CD4-positive, CD25-positive, alpha-beta regulatory T cell (primary cell): ENCODE measurements around the gene FCSK. TPM values are rescaled to one million over a fixed set of nuclear protein-coding genes. Genes with fewer than 3 reads are reported as not detected.
"Not testable (repeated sequence)": the region's sequence is repeated elsewhere in the genome, so short reads cannot be mapped to it uniquely, and the experiment has no call there.

ENCODE experiments used
- ATAC-seq, 2 donors: fragments of 150-1000 bp; cut with Tn5 transposase; one replicate each; pipeline ENCODE4 v1.10.0; 2021; ENCODE audit warnings: low read depth in 2 of 2, moderate number of reproducible peaks in 2 of 2, moderate library complexity in 1 of 2
- DNase-seq, 3 donors: peaks; one replicate each; pipeline versions ENCODE4 v3.0.0 to v3.0.0-alpha.2; 2012 to 2022; ENCODE audit warnings: mixed read lengths in 1 of 3
- H3K27ac ChIP-seq: one replicate; pipeline ENCODE4 v1.7.0; 2013; ENCODE audit warnings: mild to moderate bottlenecking, low read length; ENCODE audit not compliant: insufficient read depth, poor library complexity, severe bottlenecking
- H3K27me3 ChIP-seq: one replicate; pipeline ENCODE4 v1.7.0; 2013; ENCODE audit warnings: low read length; ENCODE audit not compliant: control insufficient read depth, insufficient read depth
- H3K36me3 ChIP-seq: one replicate; pipeline ENCODE4 v1.7.0; 2013; ENCODE audit warnings: mild to moderate bottlenecking, low read length, moderate library complexity; ENCODE audit not compliant: control insufficient read depth, insufficient read depth
- H3K4me1 ChIP-seq: 2 replicates; pipeline ENCODE4 v1.7.0; 2013; ENCODE audit warnings: mild to moderate bottlenecking, low read length; ENCODE audit not compliant: insufficient read depth, control insufficient read depth, poor library complexity, severe bottlenecking
- H3K4me3 ChIP-seq: one replicate; pipeline ENCODE4 v1.7.0; 2013; ENCODE audit warnings: low read depth, mild to moderate bottlenecking, low read length, moderate library complexity
- H3K9me3 ChIP-seq, 2 experiments: 1 replicate in 1 of 2; 2 replicates in 1 of 2; pipeline ENCODE4 v1.7.0; 2013; ENCODE audit warnings: low read length in 2 of 2, mild to moderate bottlenecking in 1 of 2, moderate library complexity in 1 of 2; ENCODE audit not compliant: control insufficient read depth in 2 of 2
- H3K27ac Mint-ChIP-seq, 3 donors: one replicate each; pipeline ENCODE4 v1.8.0; 2020 to 2022; ENCODE audit warnings: mild to moderate bottlenecking in 3 of 3, mixed read lengths in 3 of 3, moderate library complexity in 2 of 3
- H3K27me3 Mint-ChIP-seq: one replicate; pipeline ENCODE4 v1.8.0; 2022; ENCODE audit warnings: mild to moderate bottlenecking, mixed read lengths
- H3K36me3 Mint-ChIP-seq: one replicate; pipeline ENCODE4 v1.8.0; 2020; ENCODE audit warnings: mixed read lengths
- H3K4me1 Mint-ChIP-seq, 4 donors: one replicate each; pipeline ENCODE4 v1.8.0; 2020 to 2022; ENCODE audit warnings: mixed read lengths in 4 of 4, mild to moderate bottlenecking in 1 of 4
- H3K4me3 Mint-ChIP-seq, 4 donors: one replicate each; pipeline ENCODE4 v1.8.0; 2020 to 2022; ENCODE audit warnings: mild to moderate bottlenecking in 4 of 4, mixed read lengths in 4 of 4, moderate library complexity in 3 of 4
- H3K9me3 Mint-ChIP-seq, 7 donors: one replicate each; pipeline ENCODE4 v1.8.0; 2020 to 2022; ENCODE audit warnings: mixed read lengths in 7 of 7, mild to moderate bottlenecking in 3 of 7, moderate library complexity in 2 of 7
- polyA plus RNA-seq, 4 donors: library from polyadenylated mRNA; unstranded; fragments of 300-500 nt; fragmentation: Illumina TruSeq; gene quantifications; one replicate each; pipeline ENCODE4 v1.2.3, GENCODE V29; 2021
- total RNA-seq: library from RNA; stranded (reverse); gene quantifications from one replicate; pipeline ENCODE4 v1.2.3, GENCODE V29; 2022

Gene FCSK
- total RNA-seq, result 28.5 TPM
- 10 to 100 TPM in 1 of 4 donors, 1 to 10 TPM in 3; 5.7 to 11.5 (median 7.7) TPM for polyA plus RNA-seq

- H3K4me3 ChIP-seq, result peak within 1 kb of the TSS; percentile 84
- H3K9me3 ChIP-seq, result no peaks in the 10 kb centered on the region
- DNase-seq (peak; percentile 61 to 86 (median 79)), ATAC-seq (peak; percentile 93)
- no peaks in the 10 kb centered on the region for H3K9me3 Mint-ChIP-seq
- H3K4me1 Mint-ChIP-seq, result peaks cover 15 to 43% (median 25%) of the 10 kb centered on the region in 4 donors
- no peaks in the 10 kb centered on the region for H3K27me3 Mint-ChIP-seq
- H3K4me3 Mint-ChIP-seq, result peak within 1 kb of the TSS; percentile 93 to 96 (median 94)
- H3K4me1 ChIP-seq, result peaks cover 17% of the 10 kb centered on the region
- no peaks in the 10 kb centered on the region for H3K36me3 Mint-ChIP-seq
- no peaks in the 10 kb centered on the region for H3K36me3 ChIP-seq
- H3K27ac ChIP-seq, result peak within 1 kb of the TSS; percentile 87
- no peaks in the 10 kb centered on the region for H3K27me3 ChIP-seq
- peak within 1 kb of the TSS; percentile 90 to 95 (median 92) for H3K27ac Mint-ChIP-seq
Observed at GRCh38 chr16:70454222-70455034, at the start of gene FCSK. Gene FCSK, plus strand, starts transcription at chr16:70454595. Its CDS starts 8,596 bp downstream, at chr16:70463191.

DNA sequence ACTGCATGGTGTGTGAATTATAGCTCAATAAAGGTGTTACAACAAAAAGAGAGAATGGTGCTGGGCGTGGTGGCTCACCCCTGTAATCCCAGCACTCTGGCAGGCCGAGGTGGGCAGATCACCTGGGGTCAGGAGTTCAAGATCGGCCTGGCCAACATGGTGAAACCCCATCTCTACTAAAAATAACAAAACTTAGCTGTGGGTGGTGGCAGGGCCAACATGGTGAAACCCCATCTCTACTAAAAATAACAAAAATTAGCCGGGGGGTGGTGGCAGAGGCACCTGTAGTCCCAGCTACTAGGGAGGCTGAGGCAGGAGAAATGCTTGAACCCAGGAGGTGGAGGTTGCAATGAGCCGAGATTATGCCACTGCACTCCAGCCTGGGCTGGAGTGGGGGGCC, 48.3 kb upstream of the FCSK start:
- H3K9me3 Mint-ChIP-seq, H3K36me3 Mint-ChIP-seq, H3K4me3 ChIP-seq, ATAC-seq, DNase-seq, H3K9me3 ChIP-seq, H3K27ac ChIP-seq, H3K36me3 ChIP-seq, H3K27me3 Mint-ChIP-seq, H3K27me3 ChIP-seq: not testable (repeated sequence)
- Mint-ChIP-seq H3K4me1 (peaks cover 20 to 75% (median 51%) of the 10 kb centered on the region in 4 donors), H3K27ac (peak overlapping the region in 2 of 3 donors; percentile 82 to 92), H3K4me3 (peak overlapping the region in 3 of 4 donors; percentile 3 to 74 (median 28))
- H3K4me1 ChIP-seq, result peaks cover 44% of the 10 kb centered on the region

GRCh38 chr16:70407811-70408274, 46.6 kb upstream of the FCSK start:
- Histone ChIP-seq H3K4me3 (no peak overlapping the region), H3K27ac (no peak overlapping the region), H3K36me3 (peaks cover 7% of the 10 kb centered on the region), H3K9me3 (no peaks in the 10 kb centered on the region), H3K27me3 (no peaks in the 10 kb centered on the region), H3K4me1 (peaks cover 44% of the 10 kb centered on the region)
- DNase-seq (no peak), ATAC-seq (no peak)
- Mint-ChIP-seq H3K9me3 (no peaks in the 10 kb centered on the region), H3K4me1 (peaks cover 20 to 66% (median 43%) of the 10 kb centered on the region in 4 donors), H3K27me3 (no peaks in the 10 kb centered on the region), H3K27ac (peak overlapping the region; percentile 82 to 92 (median 88)), H3K36me3 (peaks cover 13% of the 10 kb centered on the region), H3K4me3 (peak overlapping the region in 3 of 4 donors; percentile 19 to 51 (median 44))

GRCh38 chr16:70410734-70411133, 43.7 kb upstream of the FCSK start:
- peaks cover 5 to 46% (median 27%) of the 10 kb centered on the region in 4 donors for H3K4me1 Mint-ChIP-seq
- peak overlapping the region in 1 of 3 donors; percentile 92 for H3K27ac Mint-ChIP-seq
- H3K9me3 ChIP-seq, result no peaks in the 10 kb centered on the region
- H3K4me1 ChIP-seq, result peaks cover 17% of the 10 kb centered on the region
- H3K36me3 Mint-ChIP-seq, result peaks cover 13% of the 10 kb centered on the region
- peaks cover 7% of the 10 kb centered on the region for H3K36me3 ChIP-seq
- DNase-seq, result no peak
- no peaks in the 10 kb centered on the region for H3K27me3 Mint-ChIP-seq
- H3K27me3 ChIP-seq, result no peaks in the 10 kb centered on the region
- no peak overlapping the region for H3K4me3 Mint-ChIP-seq
- no peaks in the 10 kb centered on the region for H3K9me3 Mint-ChIP-seq
- H3K4me3 ChIP-seq, result no peak overlapping the region
- H3K27ac ChIP-seq, result no peak overlapping the region
- no peak for ATAC-seq

GRCh38 chr16:70412385-70412784, 42.0 kb upstream of the FCSK start:
- peak overlapping the region in 1 of 4 donors; percentile 43 for H3K4me3 Mint-ChIP-seq

GRCh38 chr16:70413572-70413971, 40.8 kb upstream of the FCSK start:
- H3K27ac Mint-ChIP-seq, H3K9me3 Mint-ChIP-seq, H3K27me3 Mint-ChIP-seq, H3K4me3 Mint-ChIP-seq, H3K4me3 ChIP-seq, H3K9me3 ChIP-seq, ATAC-seq, H3K27ac ChIP-seq, H3K27me3 ChIP-seq, H3K36me3 ChIP-seq, DNase-seq: not testable (repeated sequence)
- Mint-ChIP-seq H3K4me1 (peaks cover 9 to 45% (median 19%) of the 10 kb centered on the region in 4 donors), H3K36me3 (peaks cover 12% of the 10 kb centered on the region)
- H3K4me1 ChIP-seq, result peaks cover 17% of the 10 kb centered on the region

More at GRCh38 chr16:70412385-70412784, 42.0 kb upstream of the FCSK start:
- Histone ChIP-seq H3K9me3 (no peaks in the 10 kb centered on the region), H3K36me3 (peaks cover 7% of the 10 kb centered on the region), H3K27ac (no peak overlapping the region), H3K27me3 (no peaks in the 10 kb centered on the region), H3K4me1 (peaks cover 16% of the 10 kb centered on the region), H3K4me3 (no peak overlapping the region)
- DNase-seq (no peak), ATAC-seq (no peak)
- Mint-ChIP-seq H3K36me3 (peaks cover 12% of the 10 kb centered on the region), H3K27me3 (no peaks in the 10 kb centered on the region), H3K4me1 (peaks cover 5 to 45% (median 19%) of the 10 kb centered on the region in 4 donors), H3K9me3 (no peaks in the 10 kb centered on the region), H3K27ac (peak overlapping the region in 2 of 3 donors; percentile 51 to 55)

DNA sequence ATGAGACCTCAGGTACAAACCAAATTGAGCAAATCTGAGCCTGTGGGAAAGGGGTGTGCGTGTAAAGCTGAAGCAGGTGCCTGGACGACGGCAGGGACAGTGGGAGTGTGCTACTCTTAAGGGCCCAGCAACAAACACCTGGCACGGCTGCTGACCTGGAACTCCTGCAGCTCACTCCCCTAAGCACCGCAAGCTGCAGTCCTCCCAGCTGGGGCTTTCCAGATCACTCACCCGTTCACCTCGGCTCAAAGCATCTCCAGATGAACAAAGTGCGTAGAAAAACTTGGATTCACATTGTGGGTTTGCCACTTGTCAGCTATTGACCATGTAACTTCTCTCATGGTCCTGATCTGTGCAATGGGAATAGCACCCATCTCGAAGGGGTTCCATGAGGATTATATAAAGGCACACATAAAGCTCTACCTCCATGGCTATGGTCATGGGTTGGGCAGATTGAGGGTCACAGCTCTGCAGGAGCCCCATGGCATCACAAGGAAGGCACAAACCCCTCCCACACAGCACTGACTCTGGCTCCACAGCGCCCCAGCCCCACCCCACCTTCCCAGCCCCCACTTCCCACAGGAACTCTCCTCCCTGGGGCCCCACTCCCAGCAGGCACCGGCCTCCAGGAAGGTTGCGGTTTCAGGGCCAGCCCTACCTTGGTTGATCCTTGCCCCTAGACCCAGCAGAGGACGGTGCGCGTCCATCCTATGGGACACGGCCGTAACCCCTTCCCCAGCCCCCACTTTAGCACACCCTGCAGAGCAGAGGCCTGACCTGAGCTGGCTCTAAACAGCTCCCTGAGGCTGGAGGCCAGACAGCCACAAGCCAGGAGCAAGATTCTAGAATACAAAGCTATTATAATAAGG, 37.4 kb upstream of the FCSK start:
- peaks cover 29% of the 10 kb centered on the region for H3K4me1 ChIP-seq
- no peaks in the 10 kb centered on the region for H3K27me3 ChIP-seq
- no peak for ATAC-seq
- H3K9me3 ChIP-seq, result no peaks in the 10 kb centered on the region
- no peak for DNase-seq
- Mint-ChIP-seq H3K4me3 (no peak overlapping the region), H3K4me1 (peaks cover 9 to 66% (median 24%) of the 10 kb centered on the region in 4 donors), H3K27ac (peak overlapping the region in 2 of 3 donors; percentile 73 to 93), H3K9me3 (no peaks in the 10 kb centered on the region), H3K27me3 (no peaks in the 10 kb centered on the region), H3K36me3 (peaks cover 10% of the 10 kb centered on the region)
- peaks cover 3% of the 10 kb centered on the region for H3K36me3 ChIP-seq
- H3K4me3 ChIP-seq, result no peak overlapping the region
- H3K27ac ChIP-seq, result no peak overlapping the region
